ENCODE measurements around the gene PARVA. TPM values are rescaled to one million over a fixed set of nuclear protein-coding genes. Genes with fewer than 3 reads are reported as not detected.

The PARVA gene
- total RNA-seq, 1 donor from 2014 or later, result 53.3 TPM

GRCh38 chr11:12433571-12434324 lies 56.4 kb downstream of the PARVA start:
- no peak for DNase-seq (ENCODE audit: low spot score)
- TF ChIP-seq CTCF (IDR thresholded peaks at IDR 0.05; ENCODE audit: unreplicated experiment), result no peak
- peaks cover 16% of the 10 kb centered on the region for H3K4me1 Mint-ChIP-seq (ENCODE audit: unreplicated experiment)
- H3K27ac Mint-ChIP-seq (ENCODE audit: unreplicated experiment), result no peak overlapping the region
- H3K9me3 Mint-ChIP-seq (ENCODE audit: unreplicated experiment), result no peaks in the 10 kb centered on the region
- no peaks in the 10 kb centered on the region for H3K27me3 Mint-ChIP-seq (ENCODE audit: unreplicated experiment)
- H3K4me3 Mint-ChIP-seq (ENCODE audit: unreplicated experiment), result no peak overlapping the region
- no peaks in the 10 kb centered on the region for H3K36me3 Mint-ChIP-seq (ENCODE audit: low read depth, unreplicated experiment)

GRCh38 chr11:12434325-12434654 lies 56.9 kb downstream of the PARVA start:
- DNase-seq (ENCODE audit: low spot score), result no peak
- Mint-ChIP-seq H3K27ac (ENCODE audit: unreplicated experiment) (no peak overlapping the region), H3K4me3 (ENCODE audit: unreplicated experiment) (no peak overlapping the region), H3K9me3 (ENCODE audit: unreplicated experiment) (no peaks in the 10 kb centered on the region), H3K36me3 (ENCODE audit: low read depth, unreplicated experiment) (peaks cover under 1% of the 10 kb centered on the region), H3K27me3 (ENCODE audit: unreplicated experiment) (no peaks in the 10 kb centered on the region), H3K4me1 (ENCODE audit: unreplicated experiment) (peaks cover 17% of the 10 kb centered on the region)
- no peak for TF ChIP-seq CTCF (IDR thresholded peaks at IDR 0.05; ENCODE audit: unreplicated experiment)

- H3K27me3 Mint-ChIP-seq (ENCODE audit: unreplicated experiment), result no peaks in the 10 kb centered on the region
- DNase-seq (ENCODE audit: low spot score), result no peak
- no peaks in the 10 kb centered on the region for H3K9me3 Mint-ChIP-seq (ENCODE audit: unreplicated experiment)
- peaks cover 24% of the 10 kb centered on the region for H3K4me1 Mint-ChIP-seq (ENCODE audit: unreplicated experiment)
- H3K4me3 Mint-ChIP-seq (ENCODE audit: unreplicated experiment), result no peak overlapping the region
- TF ChIP-seq CTCF (IDR thresholded peaks at IDR 0.05; ENCODE audit: unreplicated experiment), result no peak
- H3K36me3 Mint-ChIP-seq (ENCODE audit: low read depth, unreplicated experiment), result peaks cover 9% of the 10 kb centered on the region
- H3K27ac Mint-ChIP-seq (ENCODE audit: unreplicated experiment), result no peak overlapping the region
These were observed 57.9 kb downstream of the PARVA start for GRCh38 chr11:12435264-12435663.

- peaks cover 17% of the 10 kb centered on the region for H3K4me1 Mint-ChIP-seq (ENCODE audit: unreplicated experiment)
- H3K36me3 Mint-ChIP-seq (ENCODE audit: low read depth, unreplicated experiment), result peaks cover 9% of the 10 kb centered on the region
- no peaks in the 10 kb centered on the region for H3K27me3 Mint-ChIP-seq (ENCODE audit: unreplicated experiment)
- H3K27ac Mint-ChIP-seq (ENCODE audit: unreplicated experiment), result no peak overlapping the region
- TF ChIP-seq CTCF (IDR thresholded peaks at IDR 0.05; ENCODE audit: unreplicated experiment), result no peak
- H3K9me3 Mint-ChIP-seq (ENCODE audit: unreplicated experiment), result no peaks in the 10 kb centered on the region
- H3K4me3 Mint-ChIP-seq (ENCODE audit: unreplicated experiment), result no peak overlapping the region
- no peak for DNase-seq (ENCODE audit: low spot score)
These were observed 58.9 kb downstream of the PARVA start for GRCh38 chr11:12436266-12436665.

- no peak for TF ChIP-seq CTCF (IDR thresholded peaks at IDR 0.05; ENCODE audit: unreplicated experiment)
- Mint-ChIP-seq H3K9me3 (ENCODE audit: unreplicated experiment) (no peaks in the 10 kb centered on the region), H3K4me3 (ENCODE audit: unreplicated experiment) (no peak overlapping the region), H3K27me3 (ENCODE audit: unreplicated experiment) (no peaks in the 10 kb centered on the region), H3K36me3 (ENCODE audit: low read depth, unreplicated experiment) (peaks cover 19% of the 10 kb centered on the region), H3K4me1 (ENCODE audit: unreplicated experiment) (peaks cover 16% of the 10 kb centered on the region), H3K27ac (ENCODE audit: unreplicated experiment) (no peak overlapping the region)
- no peak for DNase-seq (ENCODE audit: low spot score)
These were observed 60.9 kb downstream of the PARVA start for GRCh38 chr11:12438291-12438690.

Data from endothelial cell (in vitro differentiated cells).